HepG2 (cell line): ENCODE results near the gene EMILIN3. TPM values are rescaled to one million over a fixed set of nuclear protein-coding genes. Genes with fewer than 3 reads are reported as not detected.

ENCODE experiments used
- EZH2 ChIP-seq: conservative IDR thresholded peaks from 2 replicates; pipeline ENCODE4 v1.6.1; 2012; ENCODE audit warnings: mild to moderate bottlenecking, low read depth, low read length, moderate library complexity
- MED8 ChIP-seq: sonication (generic); formaldehyde crosslinking; IDR thresholded peaks from 2 replicates; pipeline ENCODE4 v1.8.1; 2023; ENCODE audit warnings: mild to moderate bottlenecking, missing genetic modification reagents; ENCODE audit not compliant: insufficient replicate concordance
- PHB2 ChIP-seq: fragments of 450-650 bp; IDR thresholded peaks from 2 replicates; pipeline ENCODE4 v1.6.1; 2018; ENCODE audit not compliant: partially characterized antibody
- ZNF17 ChIP-seq: sonication (generic); formaldehyde crosslinking; IDR thresholded peaks from 2 replicates; pipeline ENCODE4 v1.5.0; 2020; ENCODE audit warnings: mild to moderate bottlenecking, missing genetic modification reagents
- ZNF274 ChIP-seq: sonication (generic); formaldehyde crosslinking; IDR thresholded peaks from 2 replicates; pipeline ENCODE4 v1.5.1; 2020; ENCODE audit warnings: mild to moderate bottlenecking, missing genetic modification reagents
- ZNF34 ChIP-seq: sonication (generic); formaldehyde crosslinking; IDR thresholded peaks from 2 replicates; pipeline ENCODE4 v1.4.0; 2020; ENCODE audit warnings: mild to moderate bottlenecking, missing genetic modification reagents, borderline replicate concordance
- ZNF441 ChIP-seq: sonication (generic); formaldehyde crosslinking; IDR thresholded peaks from 2 replicates; pipeline ENCODE4 v1.7.0; 2021; ENCODE audit warnings: missing genetic modification reagents, borderline replicate concordance
- ZNF629 ChIP-seq: sonication (generic); formaldehyde crosslinking; conservative IDR thresholded peaks from 2 replicates; pipeline ENCODE4 v1.5.0; 2020; ENCODE audit warnings: missing genetic modification reagents
- polyA plus RNA-seq, 8 experiments: library from polyadenylated mRNA; depleted of rRNA in 3 of 8; stranded (reverse) in 7 of 8; unstranded in 1 of 8; fragments of >200 nt; fragmentation: Illumina TruSeq in 4 of 8; extraction: Trizol in 4 of 8; gene quantifications; 2 replicates each; pipeline versions ENCODE4 v1.2.1 to v1.2.3, GENCODE V29; 2011 to 2016; ENCODE audit warnings: low read depth in 4 of 8, missing spikeins in 1 of 8, mixed read lengths in 1 of 8; ENCODE audit not compliant: insufficient read depth in 1 of 8
- total RNA-seq, 5 experiments: library from RNA; depleted of rRNA; stranded (reverse); fragments of >200 nt; fragmentation: Illumina TruSeq; extraction: Trizol; gene quantifications; 2 replicates each; pipeline ENCODE4 v1.2.3, GENCODE V29; 2016; ENCODE audit warnings: low read depth in 1 of 5
- TF ChIP-seq, protein P1 (sequence below): sonication (generic); formaldehyde crosslinking; IDR thresholded peaks from 2 replicates; pipeline ENCODE4 v1.4.0; 2020; ENCODE audit warnings: mild to moderate bottlenecking, missing genetic modification reagents
- TF ChIP-seq, protein P2 (sequence below): sonication (generic); formaldehyde crosslinking; IDR thresholded peaks from 2 replicates; pipeline ENCODE4 v1.4.0; 2020; ENCODE audit warnings: missing genetic modification reagents, borderline replicate concordance
- TF ChIP-seq, protein P3 (sequence below): sonication (generic); formaldehyde crosslinking; IDR thresholded peaks from 2 replicates; pipeline ENCODE4 v1.8.1; 2022; ENCODE audit warnings: mild to moderate bottlenecking, missing genetic modification reagents
- TF ChIP-seq, protein P4 (sequence below): sonication (generic); formaldehyde crosslinking; IDR thresholded peaks from 2 replicates; pipeline ENCODE4 v1.8.1; 2023; ENCODE audit warnings: mild to moderate bottlenecking, inconsistent platforms, moderate library complexity, missing genetic modification reagents, borderline replicate concordance
- TF ChIP-seq, protein P5 (sequence below): sonication (generic); formaldehyde crosslinking; IDR thresholded peaks from 2 replicates; pipeline ENCODE4 v1.4.0; 2020; ENCODE audit warnings: mild to moderate bottlenecking, missing genetic modification reagents
- TF ChIP-seq, protein P6 (sequence below): sonication (generic); formaldehyde crosslinking; IDR thresholded peaks from 2 replicates; pipeline ENCODE4 v1.5.1; 2020; ENCODE audit warnings: missing genetic modification reagents, mild to moderate bottlenecking, borderline replicate concordance
- TF ChIP-seq, protein P7 (sequence below): IDR thresholded peaks from 2 replicates; pipeline ENCODE4 v1.6.1; 2016; ENCODE audit warnings: missing compliant biosample characterization, missing genetic modification reagents, borderline replicate concordance

The EMILIN3 gene
- total and polyA plus RNA-seq, 2 of the 13 experiments (the other 11 are each of a cell fraction or from before 2014, with no cell fraction given), result 0.25 to 0.29 TPM

DNA sequence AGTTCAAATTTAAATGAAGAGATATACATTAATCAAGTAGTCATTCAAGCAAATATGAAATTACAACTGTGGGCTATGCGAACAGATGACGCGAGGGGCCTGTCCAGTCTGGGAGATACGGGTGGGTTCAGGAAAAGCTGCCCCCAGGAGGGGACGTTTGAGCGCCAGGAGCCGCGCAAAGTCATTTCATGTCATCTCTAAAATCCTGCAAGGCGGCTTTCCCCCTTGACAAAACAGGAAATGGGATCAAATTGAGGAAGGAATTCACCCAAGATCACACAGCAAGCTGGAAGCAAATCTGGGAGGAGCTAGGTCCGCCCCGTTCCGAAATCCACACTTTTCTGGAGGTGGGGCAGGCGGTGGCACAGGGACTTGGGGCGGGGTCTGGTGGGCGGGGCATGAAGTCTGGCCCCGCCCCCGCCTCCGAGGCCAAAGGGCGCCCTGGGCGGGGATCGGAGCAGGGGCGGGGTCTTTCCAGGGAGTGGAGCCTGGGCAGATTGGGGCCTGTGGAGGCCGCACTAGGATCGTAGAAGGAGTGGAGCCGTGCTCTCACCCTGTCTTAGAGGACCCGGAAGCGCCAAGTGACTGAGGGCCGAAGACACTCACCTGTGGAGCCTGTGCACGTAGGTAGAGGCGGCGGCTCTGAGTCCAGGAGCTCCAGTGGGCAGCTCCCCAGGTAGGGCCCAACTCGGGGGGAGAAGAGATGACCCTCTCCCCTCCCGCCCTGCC lies 26.1 kb downstream of the EMILIN3 start, which contains the start of gene LPIN3 (continued):
- TF ChIP-seq ZNF34 (CRISPR knock-in tag), result no peak
- TF ChIP-seq MED8 (CRISPR knock-in tag), result no peak
- TF ChIP-seq, protein P1, sequence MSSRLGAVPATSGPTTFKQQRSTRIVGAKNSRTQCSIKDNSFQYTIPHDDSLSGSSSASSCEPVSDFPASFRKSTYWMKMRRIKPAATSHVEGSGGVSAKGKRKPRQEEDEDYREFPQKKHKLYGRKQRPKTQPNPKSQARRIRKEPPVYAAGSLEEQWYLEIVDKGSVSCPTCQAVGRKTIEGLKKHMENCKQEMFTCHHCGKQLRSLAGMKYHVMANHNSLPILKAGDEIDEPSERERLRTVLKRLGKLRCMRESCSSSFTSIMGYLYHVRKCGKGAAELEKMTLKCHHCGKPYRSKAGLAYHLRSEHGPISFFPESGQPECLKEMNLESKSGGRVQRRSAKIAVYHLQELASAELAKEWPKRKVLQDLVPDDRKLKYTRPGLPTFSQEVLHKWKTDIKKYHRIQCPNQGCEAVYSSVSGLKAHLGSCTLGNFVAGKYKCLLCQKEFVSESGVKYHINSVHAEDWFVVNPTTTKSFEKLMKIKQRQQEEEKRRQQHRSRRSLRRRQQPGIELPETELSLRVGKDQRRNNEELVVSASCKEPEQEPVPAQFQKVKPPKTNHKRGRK, result no peak
- TF ChIP-seq, protein P2, sequence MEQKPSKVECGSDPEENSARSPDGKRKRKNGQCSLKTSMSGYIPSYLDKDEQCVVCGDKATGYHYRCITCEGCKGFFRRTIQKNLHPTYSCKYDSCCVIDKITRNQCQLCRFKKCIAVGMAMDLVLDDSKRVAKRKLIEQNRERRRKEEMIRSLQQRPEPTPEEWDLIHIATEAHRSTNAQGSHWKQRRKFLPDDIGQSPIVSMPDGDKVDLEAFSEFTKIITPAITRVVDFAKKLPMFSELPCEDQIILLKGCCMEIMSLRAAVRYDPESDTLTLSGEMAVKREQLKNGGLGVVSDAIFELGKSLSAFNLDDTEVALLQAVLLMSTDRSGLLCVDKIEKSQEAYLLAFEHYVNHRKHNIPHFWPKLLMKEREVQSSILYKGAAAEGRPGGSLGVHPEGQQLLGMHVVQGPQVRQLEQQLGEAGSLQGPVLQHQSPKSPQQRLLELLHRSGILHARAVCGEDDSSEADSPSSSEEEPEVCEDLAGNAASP (CRISPR knock-in tag), result 0 out of 2 replicates have a peak, but pooled peaks have one; percentile 21
- TF ChIP-seq ZNF274 (CRISPR knock-in tag), result no peak; the same call in 1 of the 2 replicates
- TF ChIP-seq EZH2, result no peak
- TF ChIP-seq, protein P3, sequence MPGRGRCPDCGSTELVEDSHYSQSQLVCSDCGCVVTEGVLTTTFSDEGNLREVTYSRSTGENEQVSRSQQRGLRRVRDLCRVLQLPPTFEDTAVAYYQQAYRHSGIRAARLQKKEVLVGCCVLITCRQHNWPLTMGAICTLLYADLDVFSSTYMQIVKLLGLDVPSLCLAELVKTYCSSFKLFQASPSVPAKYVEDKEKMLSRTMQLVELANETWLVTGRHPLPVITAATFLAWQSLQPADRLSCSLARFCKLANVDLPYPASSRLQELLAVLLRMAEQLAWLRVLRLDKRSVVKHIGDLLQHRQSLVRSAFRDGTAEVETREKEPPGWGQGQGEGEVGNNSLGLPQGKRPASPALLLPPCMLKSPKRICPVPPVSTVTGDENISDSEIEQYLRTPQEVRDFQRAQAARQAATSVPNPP (CRISPR knock-in tag), result no peak
- peak; percentile 84 for TF ChIP-seq ZNF441 (CRISPR knock-in tag)
- no peak for TF ChIP-seq PHB2
- no peak for TF ChIP-seq ZNF629 (CRISPR knock-in tag)
- TF ChIP-seq, protein P4, sequence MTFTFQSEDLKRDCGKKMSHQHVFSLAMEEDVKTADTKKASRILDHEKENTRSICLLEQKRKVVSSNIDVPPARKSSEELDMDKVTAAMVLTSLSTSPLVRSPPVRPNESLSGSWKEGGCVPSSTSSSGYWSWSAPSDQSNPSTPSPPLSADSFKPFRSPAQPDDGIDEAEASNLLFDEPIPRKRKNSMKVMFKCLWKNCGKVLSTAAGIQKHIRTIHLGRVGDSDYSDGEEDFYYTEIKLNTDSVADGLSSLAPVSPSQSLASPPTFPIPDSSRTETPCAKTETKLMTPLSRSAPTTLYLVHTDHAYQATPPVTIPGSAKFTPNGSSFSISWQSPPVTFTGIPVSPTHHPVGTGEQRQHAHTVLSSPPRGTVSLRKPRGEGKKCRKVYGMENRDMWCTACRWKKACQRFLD (CRISPR knock-in tag), result no peak
- TF ChIP-seq, protein P5, sequence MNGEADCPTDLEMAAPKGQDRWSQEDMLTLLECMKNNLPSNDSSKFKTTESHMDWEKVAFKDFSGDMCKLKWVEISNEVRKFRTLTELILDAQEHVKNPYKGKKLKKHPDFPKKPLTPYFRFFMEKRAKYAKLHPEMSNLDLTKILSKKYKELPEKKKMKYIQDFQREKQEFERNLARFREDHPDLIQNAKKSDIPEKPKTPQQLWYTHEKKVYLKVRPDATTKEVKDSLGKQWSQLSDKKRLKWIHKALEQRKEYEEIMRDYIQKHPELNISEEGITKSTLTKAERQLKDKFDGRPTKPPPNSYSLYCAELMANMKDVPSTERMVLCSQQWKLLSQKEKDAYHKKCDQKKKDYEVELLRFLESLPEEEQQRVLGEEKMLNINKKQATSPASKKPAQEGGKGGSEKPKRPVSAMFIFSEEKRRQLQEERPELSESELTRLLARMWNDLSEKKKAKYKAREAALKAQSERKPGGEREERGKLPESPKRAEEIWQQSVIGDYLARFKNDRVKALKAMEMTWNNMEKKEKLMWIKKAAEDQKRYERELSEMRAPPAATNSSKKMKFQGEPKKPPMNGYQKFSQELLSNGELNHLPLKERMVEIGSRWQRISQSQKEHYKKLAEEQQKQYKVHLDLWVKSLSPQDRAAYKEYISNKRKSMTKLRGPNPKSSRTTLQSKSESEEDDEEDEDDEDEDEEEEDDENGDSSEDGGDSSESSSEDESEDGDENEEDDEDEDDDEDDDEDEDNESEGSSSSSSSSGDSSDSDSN (CRISPR knock-in tag), result peak; percentile 71
- TF ChIP-seq, protein P6, sequence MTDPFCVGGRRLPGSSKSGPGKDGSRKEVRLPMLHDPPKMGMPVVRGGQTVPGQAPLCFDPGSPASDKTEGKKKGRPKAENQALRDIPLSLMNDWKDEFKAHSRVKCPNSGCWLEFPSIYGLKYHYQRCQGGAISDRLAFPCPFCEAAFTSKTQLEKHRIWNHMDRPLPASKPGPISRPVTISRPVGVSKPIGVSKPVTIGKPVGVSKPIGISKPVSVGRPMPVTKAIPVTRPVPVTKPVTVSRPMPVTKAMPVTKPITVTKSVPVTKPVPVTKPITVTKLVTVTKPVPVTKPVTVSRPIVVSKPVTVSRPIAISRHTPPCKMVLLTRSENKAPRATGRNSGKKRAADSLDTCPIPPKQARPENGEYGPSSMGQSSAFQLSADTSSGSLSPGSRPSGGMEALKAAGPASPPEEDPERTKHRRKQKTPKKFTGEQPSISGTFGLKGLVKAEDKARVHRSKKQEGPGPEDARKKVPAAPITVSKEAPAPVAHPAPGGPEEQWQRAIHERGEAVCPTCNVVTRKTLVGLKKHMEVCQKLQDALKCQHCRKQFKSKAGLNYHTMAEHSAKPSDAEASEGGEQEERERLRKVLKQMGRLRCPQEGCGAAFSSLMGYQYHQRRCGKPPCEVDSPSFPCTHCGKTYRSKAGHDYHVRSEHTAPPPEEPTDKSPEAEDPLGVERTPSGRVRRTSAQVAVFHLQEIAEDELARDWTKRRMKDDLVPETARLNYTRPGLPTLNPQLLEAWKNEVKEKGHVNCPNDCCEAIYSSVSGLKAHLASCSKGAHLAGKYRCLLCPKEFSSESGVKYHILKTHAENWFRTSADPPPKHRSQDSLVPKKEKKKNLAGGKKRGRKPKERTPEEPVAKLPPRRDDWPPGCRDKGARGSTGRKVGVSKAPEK (CRISPR knock-in tag), result peak; percentile 5; the same call in 1 of the 2 replicates
- no peak for TF ChIP-seq ZNF17 (CRISPR knock-in tag)
- TF ChIP-seq, protein P7, sequence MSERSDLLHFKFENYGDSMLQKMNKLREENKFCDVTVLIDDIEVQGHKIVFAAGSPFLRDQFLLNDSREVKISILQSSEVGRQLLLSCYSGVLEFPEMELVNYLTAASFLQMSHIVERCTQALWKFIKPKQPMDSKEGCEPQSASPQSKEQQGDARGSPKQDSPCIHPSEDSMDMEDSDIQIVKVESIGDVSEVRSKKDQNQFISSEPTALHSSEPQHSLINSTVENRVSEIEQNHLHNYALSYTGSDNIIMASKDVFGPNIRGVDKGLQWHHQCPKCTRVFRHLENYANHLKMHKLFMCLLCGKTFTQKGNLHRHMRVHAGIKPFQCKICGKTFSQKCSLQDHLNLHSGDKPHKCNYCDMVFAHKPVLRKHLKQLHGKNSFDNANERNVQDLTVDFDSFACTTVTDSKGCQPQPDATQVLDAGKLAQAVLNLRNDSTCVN (CRISPR knock-in tag), result peak; percentile 75; the same call in 1 of the 2 replicates
